ENCODE results near the gene STYXL1. TPM values are rescaled to one million over a fixed set of nuclear protein-coding genes. Genes with fewer than 3 reads are reported as not detected.

The STYXL1 gene
- polyA plus RNA-seq, 3 donors, result 64.6 to 79.8 (median 67.2) TPM

- no peak overlapping the region for H3K4me2 ChIP-seq (replicated peaks; ENCODE audit: extremely low read depth, low read length, poor library complexity, severe bottlenecking)
- H3K9me3 ChIP-seq (replicated peaks in 1 of 2; ENCODE audit: control insufficient read depth in 1 of 2, insufficient read depth in 1 of 2, low read length in 2 of 2), result no peaks in the 10 kb centered on the region
- no peak overlapping the region for H3K9ac ChIP-seq (ENCODE audit: insufficient read depth, low read length, poor library complexity, severe bottlenecking)
- no peaks in the 10 kb centered on the region for H3K9me3 Mint-ChIP-seq
- peak overlapping the region in 1 of 2 donors; percentile 29 for H3K27ac ChIP-seq (ENCODE audit: low read depth in 1 of 2, low read length in 2 of 2)
- H3K27ac Mint-ChIP-seq, result peak overlapping the region in 6 of 7 donors; percentile 30 to 86 (median 60)
- H3K36me3 ChIP-seq (replicated peaks in 1 of 2; ENCODE audit: control insufficient read depth in 1 of 2, insufficient read depth in 2 of 2, low read length in 2 of 2), result peaks cover 28 to 66% of the 10 kb centered on the region in 2 donors
- no peaks in the 10 kb centered on the region for H3K27me3 ChIP-seq (ENCODE audit: control insufficient read depth in 2 of 2, insufficient read depth in 2 of 2, low read length in 2 of 2)
- TF ChIP-seq CTCF (IDR thresholded peaks at IDR 0.05), result no peak
- H3K4me1 Mint-ChIP-seq, result peaks cover 43% of the 10 kb centered on the region
- H3K27me3 Mint-ChIP-seq (ENCODE audit: low read depth in 3 of 3), result no peaks in the 10 kb centered on the region
- H3K79me2 ChIP-seq (ENCODE audit: insufficient read depth, low read length), result peaks cover 100% of the 10 kb centered on the region
- H3K4me3 Mint-ChIP-seq, result no peak overlapping the region
- peaks cover 24 to 25% of the 10 kb centered on the region in 2 donors for H3K4me1 ChIP-seq (ENCODE audit: control insufficient read depth in 1 of 2, insufficient read depth in 2 of 2, low read length in 2 of 2)
- peaks cover 33 to 64% of the 10 kb centered on the region in 2 donors for H3K36me3 Mint-ChIP-seq
- intact Hi-C loops (cut with micrococcal nuclease), result no loop called here
- peaks cover 61% of the 10 kb centered on the region for H4K20me1 ChIP-seq (ENCODE audit: insufficient read depth, low read length)
- no peak overlapping the region for H2AFZ ChIP-seq (ENCODE audit: insufficient read depth, low read depth, low read length, poor library complexity, severe bottlenecking)
- no peak for DNase-seq
- WGBS (ENCODE audit: insufficient coverage), result no CpG with 5 or more reads among the region's 4 CpGs
- H3K4me3 ChIP-seq (replicated peaks in 1 of 3; ENCODE audit: low read depth in 2 of 3, low read length in 3 of 3), result no peak overlapping the region
Measured at GRCh38 chr7:76051840-76052239, 4.0 kb upstream of the STYXL1 start.

- intact Hi-C loops (cut with micrococcal nuclease), result no loop called here
- peak overlapping the region in 1 of 2 donors; percentile 7 for H3K27ac ChIP-seq (ENCODE audit: low read depth in 1 of 2, low read length in 2 of 2)
- peaks cover 99% of the 10 kb centered on the region for H3K79me2 ChIP-seq (ENCODE audit: insufficient read depth, low read length)
- no peak overlapping the region for H2AFZ ChIP-seq (ENCODE audit: insufficient read depth, low read depth, low read length, poor library complexity, severe bottlenecking)
- H3K9me3 ChIP-seq (replicated peaks in 1 of 2; ENCODE audit: control insufficient read depth in 1 of 2, insufficient read depth in 1 of 2, low read length in 2 of 2), result no peaks in the 10 kb centered on the region
- WGBS (ENCODE audit: insufficient coverage), result 89% methylated on average over 1 of the region's 5 CpGs
- Mint-ChIP-seq H3K27ac (peak overlapping the region in 3 of 7 donors; percentile 7 to 73 (median 7)), H3K27me3 (ENCODE audit: low read depth in 3 of 3) (no peaks in the 10 kb centered on the region), H3K4me1 (peaks cover 48% of the 10 kb centered on the region), H3K9me3 (no peaks in the 10 kb centered on the region), H3K4me3 (no peak overlapping the region), H3K36me3 (peaks cover 31 to 58% of the 10 kb centered on the region in 2 donors)
- no peak for DNase-seq
- H3K9ac ChIP-seq (ENCODE audit: insufficient read depth, low read length, poor library complexity, severe bottlenecking), result no peak overlapping the region
- H3K27me3 ChIP-seq (ENCODE audit: control insufficient read depth in 2 of 2, insufficient read depth in 2 of 2, low read length in 2 of 2), result no peaks in the 10 kb centered on the region
- H3K4me3 ChIP-seq (replicated peaks in 1 of 3; ENCODE audit: low read depth in 2 of 3, low read length in 3 of 3), result no peak overlapping the region
- H3K4me2 ChIP-seq (replicated peaks; ENCODE audit: extremely low read depth, low read length, poor library complexity, severe bottlenecking), result no peak overlapping the region
- H4K20me1 ChIP-seq (ENCODE audit: insufficient read depth, low read length), result peaks cover 54% of the 10 kb centered on the region
- TF ChIP-seq CTCF (IDR thresholded peaks at IDR 0.05), result no peak
- peaks cover 29 to 30% of the 10 kb centered on the region in 2 donors for H3K4me1 ChIP-seq (ENCODE audit: control insufficient read depth in 1 of 2, insufficient read depth in 2 of 2, low read length in 2 of 2)
- H3K36me3 ChIP-seq (replicated peaks in 1 of 2; ENCODE audit: control insufficient read depth in 1 of 2, insufficient read depth in 2 of 2, low read length in 2 of 2), result peaks cover 25 to 53% of the 10 kb centered on the region in 2 donors
Measured at GRCh38 chr7:76050545-76050944, 2.7 kb upstream of the STYXL1 start.
